ENCODE results near the gene PGC. TPM values are rescaled to one million over a fixed set of nuclear protein-coding genes. Genes with fewer than 3 reads are reported as not detected.

PGC gene
- total RNA-seq, 6 donors from 2014 or later, result 241 to 4,380 (median 659) TPM

GRCh38 chr6:41771058-41771983 lies 24.1 kb upstream of the PGC start:
- Histone ChIP-seq H3K27ac (no peak overlapping the region), H3K27me3 (no peaks in the 10 kb centered on the region), H3K4me1 (peaks cover 17 to 30% (median 24%) of the 10 kb centered on the region in 4 donors), H3K36me3 (peaks cover 9 to 64% (median 47%) of the 10 kb centered on the region in 4 donors), H3K4me3 (no peak overlapping the region), H3K9me3 (no peaks in the 10 kb centered on the region)
- 85 to 92% methylated on average over 17 to 27 of the region's 29 CpGs for WGBS, 2 donors
- TF ChIP-seq EP300 (IDR thresholded peaks at IDR 0.05) (no peak), POLR2AphosphoS5 (IDR thresholded peaks at IDR 0.05) (no peak), POLR2A (IDR thresholded peaks at IDR 0.05) (no peak)
- TF ChIP-seq, protein P1, sequence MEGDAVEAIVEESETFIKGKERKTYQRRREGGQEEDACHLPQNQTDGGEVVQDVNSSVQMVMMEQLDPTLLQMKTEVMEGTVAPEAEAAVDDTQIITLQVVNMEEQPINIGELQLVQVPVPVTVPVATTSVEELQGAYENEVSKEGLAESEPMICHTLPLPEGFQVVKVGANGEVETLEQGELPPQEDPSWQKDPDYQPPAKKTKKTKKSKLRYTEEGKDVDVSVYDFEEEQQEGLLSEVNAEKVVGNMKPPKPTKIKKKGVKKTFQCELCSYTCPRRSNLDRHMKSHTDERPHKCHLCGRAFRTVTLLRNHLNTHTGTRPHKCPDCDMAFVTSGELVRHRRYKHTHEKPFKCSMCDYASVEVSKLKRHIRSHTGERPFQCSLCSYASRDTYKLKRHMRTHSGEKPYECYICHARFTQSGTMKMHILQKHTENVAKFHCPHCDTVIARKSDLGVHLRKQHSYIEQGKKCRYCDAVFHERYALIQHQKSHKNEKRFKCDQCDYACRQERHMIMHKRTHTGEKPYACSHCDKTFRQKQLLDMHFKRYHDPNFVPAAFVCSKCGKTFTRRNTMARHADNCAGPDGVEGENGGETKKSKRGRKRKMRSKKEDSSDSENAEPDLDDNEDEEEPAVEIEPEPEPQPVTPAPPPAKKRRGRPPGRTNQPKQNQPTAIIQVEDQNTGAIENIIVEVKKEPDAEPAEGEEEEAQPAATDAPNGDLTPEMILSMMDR (IDR thresholded peaks at IDR 0.05), result no peak
- DNase-seq, result peak in 1 of 2 donors; percentile 71
- ATAC-seq (ENCODE audit: low FRiP score in 2 of 2), result no peak

DNA sequence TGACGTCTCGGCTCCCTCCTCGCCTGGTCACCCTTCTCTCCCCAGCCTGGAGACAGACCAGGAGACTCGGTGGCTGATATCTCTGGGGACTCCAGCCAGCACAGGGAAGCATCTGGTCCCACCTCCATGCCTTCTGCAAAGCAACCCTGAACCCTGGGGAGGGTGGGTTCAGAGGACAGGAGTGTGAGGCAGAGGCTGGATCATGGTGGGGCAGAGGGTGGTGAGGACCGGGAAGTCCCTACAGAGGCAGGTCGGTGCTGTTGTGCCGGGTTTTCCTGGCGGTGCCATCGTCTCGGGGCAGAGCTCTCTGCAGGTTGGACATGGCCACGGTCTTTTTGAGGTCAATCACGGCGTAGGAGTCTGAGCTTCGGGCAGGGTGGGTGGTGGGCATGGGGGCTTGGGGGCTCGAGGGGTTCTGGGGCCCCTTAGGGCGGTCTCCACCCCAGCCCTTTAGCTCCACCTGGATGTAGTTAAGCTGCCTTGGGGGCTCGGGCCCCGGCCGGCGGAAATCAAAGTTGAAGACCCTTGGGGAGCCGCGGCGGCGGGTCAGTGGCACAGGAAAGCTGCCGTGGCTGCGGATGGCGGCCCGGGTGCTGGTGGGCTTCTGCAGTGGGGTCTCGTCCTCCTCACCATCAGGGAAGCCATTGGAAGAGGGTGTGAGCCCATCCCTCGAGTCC lies 23.3 kb upstream of the PGC start:
- peaks cover 9 to 58% (median 47%) of the 10 kb centered on the region in 4 donors for H3K36me3 ChIP-seq
- no peaks in the 10 kb centered on the region for H3K9me3 ChIP-seq
- WGBS, 2 donors, result 93 to 94% methylated on average over 15 to 30 of the region's 30 CpGs
- no peak overlapping the region for H3K27ac ChIP-seq
- no peak for ATAC-seq (ENCODE audit: low FRiP score in 2 of 2)
- TF ChIP-seq, protein P1 (IDR thresholded peaks at IDR 0.05), result no peak
- no peak for TF ChIP-seq EP300 (IDR thresholded peaks at IDR 0.05)
- no peak for TF ChIP-seq POLR2A (IDR thresholded peaks at IDR 0.05)
- H3K27me3 ChIP-seq, result no peaks in the 10 kb centered on the region
- peaks cover 17 to 26% (median 24%) of the 10 kb centered on the region in 4 donors for H3K4me1 ChIP-seq
- peak in 1 of 2 donors; percentile 84 for DNase-seq
- no peak overlapping the region for H3K4me3 ChIP-seq

DNA sequence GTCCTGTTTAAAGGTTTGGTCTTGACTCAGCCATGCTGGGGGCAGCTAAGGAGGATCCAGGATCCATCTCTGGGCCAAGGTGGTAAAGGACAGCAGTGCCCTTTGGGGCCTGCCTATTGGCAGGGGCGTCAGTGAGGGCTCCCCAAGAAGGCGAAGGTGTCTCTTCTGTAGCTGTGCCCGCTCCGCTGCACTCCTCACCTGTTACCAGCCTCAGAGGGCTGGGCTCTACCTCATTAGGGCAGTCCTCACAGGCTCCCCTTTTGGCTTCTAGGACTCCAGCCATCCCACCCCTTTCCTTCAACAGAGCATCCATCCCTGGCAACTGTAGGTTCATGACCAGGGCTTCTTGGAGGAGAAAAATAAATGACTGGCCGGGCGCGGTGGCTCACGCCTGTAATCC lies 22.2 kb upstream of the PGC start:
- TF ChIP-seq, protein P1 (IDR thresholded peaks at IDR 0.05), result no peak
- TF ChIP-seq POLR2A (IDR thresholded peaks at IDR 0.05) (no peak), POLR2AphosphoS5 (IDR thresholded peaks at IDR 0.05) (no peak), EP300 (IDR thresholded peaks at IDR 0.05) (no peak)
- no peak for DNase-seq
- Histone ChIP-seq H3K4me1 (peaks cover 17 to 26% (median 24%) of the 10 kb centered on the region in 4 donors), H3K27ac (peak overlapping the region in 3 of 4 donors; percentile 73 to 81 (median 77)), H3K27me3 (no peaks in the 10 kb centered on the region), H3K9me3 (no peaks in the 10 kb centered on the region), H3K4me3 (no peak overlapping the region), H3K36me3 (peaks cover 9 to 47% (median 39%) of the 10 kb centered on the region in 4 donors)
- no peak for ATAC-seq (ENCODE audit: low FRiP score in 2 of 2)
- WGBS, 2 donors, result 96 to 99% methylated on average over 8 of the region's 8 CpGs

DNA sequence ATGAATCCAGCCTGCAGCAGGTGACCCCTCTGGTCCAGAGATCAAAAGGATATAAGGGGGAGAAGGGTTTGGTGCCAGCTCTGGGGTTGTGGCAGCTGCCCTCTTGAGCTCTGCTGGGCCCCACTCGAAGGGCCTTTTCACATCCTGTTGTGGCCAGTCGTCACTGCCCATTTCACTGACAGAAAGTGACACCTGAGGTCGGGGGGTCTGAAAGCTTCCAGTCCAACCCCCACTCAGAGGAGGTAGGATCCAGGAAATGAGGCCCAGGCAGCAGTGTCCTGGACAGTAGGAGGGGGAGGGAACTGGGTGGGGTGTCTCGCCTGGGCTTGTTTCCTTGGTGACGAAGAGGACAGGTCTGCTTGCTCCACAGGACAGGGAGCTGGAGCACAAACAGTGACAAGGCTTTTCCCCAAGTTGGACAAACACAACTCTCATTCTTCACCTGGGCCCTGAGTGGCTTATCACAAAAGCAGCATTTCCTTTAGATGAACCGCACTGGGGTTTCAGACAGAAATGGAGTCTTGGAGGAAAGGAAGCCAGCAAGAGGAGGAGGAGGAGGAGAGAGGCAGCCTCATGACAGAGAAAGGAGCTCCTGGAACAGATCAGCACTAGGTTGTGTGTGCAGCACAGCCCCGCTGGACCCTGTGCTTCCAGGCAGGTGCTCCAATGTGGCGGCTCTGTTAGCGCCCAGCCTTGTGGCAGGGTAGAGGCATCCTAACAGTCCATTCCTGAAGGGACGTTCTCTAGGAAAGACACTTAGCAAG lies 21.5 kb upstream of the PGC start:
- H3K36me3 ChIP-seq, result peaks cover 9 to 40% (median 33%) of the 10 kb centered on the region in 4 donors
- peaks cover 17 to 26% (median 24%) of the 10 kb centered on the region in 4 donors for H3K4me1 ChIP-seq
- TF ChIP-seq EP300 (IDR thresholded peaks at IDR 0.05), result no peak
- TF ChIP-seq POLR2A (IDR thresholded peaks at IDR 0.05), result no peak
- TF ChIP-seq, protein P1 (IDR thresholded peaks at IDR 0.05), result no peak
- TF ChIP-seq POLR2AphosphoS5 (IDR thresholded peaks at IDR 0.05), result no peak
- 50 to 72% methylated on average over 5 to 10 of the region's 10 CpGs for WGBS, 2 donors
- ATAC-seq (ENCODE audit: low FRiP score in 2 of 2) (peak; percentile 42 to 50), DNase-seq (peak in 1 of 2 donors; percentile 70)
- no peak overlapping the region for H3K4me3 ChIP-seq
- H3K9me3 ChIP-seq, result no peaks in the 10 kb centered on the region
- peak overlapping the region; percentile 61 to 81 (median 75) for H3K27ac ChIP-seq
- no peaks in the 10 kb centered on the region for H3K27me3 ChIP-seq
